ENCODE results near the gene AIFM3. TPM values are rescaled to one million over a fixed set of nuclear protein-coding genes. Genes with fewer than 3 reads are reported as not detected.

AIFM3 gene
- total and polyA plus RNA-seq, 2 donors (not counting 3 experiments of a cell fraction or from before 2014, with no cell fraction given): 0.15 TPM; not detected in 1

GRCh38 chr22:20952544-20953341 lies 14.3 kb upstream of the AIFM3 start:
- Histone ChIP-seq H3K9me1 (replicated peaks; ENCODE audit: control insufficient read depth, extremely low read depth, insufficient read depth, low read length) (no peaks in the 10 kb centered on the region), H3K4me3 (replicated peaks in 1 of 3; ENCODE audit: insufficient read depth in 1 of 3, low read depth in 1 of 3, low read length in 3 of 3) (no peak overlapping the region), H3K36me3 (ENCODE audit: control insufficient read depth in 2 of 2, extremely low read depth in 1 of 2, insufficient read depth in 2 of 2, low read length in 2 of 2) (peaks cover 18 to 26% of the 10 kb centered on the region in 2 experiments), H3K4me2 (ENCODE audit: insufficient read depth, low read length) (no peak overlapping the region), H3K9me3 (replicated peaks; ENCODE audit: control insufficient read depth, insufficient read depth, low read length) (no peaks in the 10 kb centered on the region), H2AFZ (ENCODE audit: low read depth, low read length) (no peak overlapping the region), H3K27me3 (ENCODE audit: control insufficient read depth in 2 of 2, insufficient read depth in 2 of 2, low read length in 2 of 2) (no peaks in the 10 kb centered on the region), H3K4me1 (ENCODE audit: control insufficient read depth, extremely low read depth, insufficient read depth, low read length) (peaks cover 6% of the 10 kb centered on the region), H4K20me1 (replicated peaks; ENCODE audit: control insufficient read depth, extremely low read depth, insufficient read depth, low read length) (peaks cover 3% of the 10 kb centered on the region), H3K9ac (replicated peaks; ENCODE audit: extremely low read depth, insufficient read depth, low read length) (no peak overlapping the region), H3K79me2 (ENCODE audit: control insufficient read depth, insufficient read depth, low read length) (peaks cover 40% of the 10 kb centered on the region), H3K27ac (ENCODE audit: insufficient read depth, low read depth, low read length) (no peak overlapping the region)
- ChIA-PET POLR2A (no interaction called here), CTCF (interaction anchor here (1.0 to 1.3 kb wide), 2 partner anchors 9 to 31 kb away, joined by 3 read pairs; no protein-coding TSS in a partner anchor)
- TF ChIP-seq MYC (IDR thresholded peaks at IDR 0.05; ENCODE audit: low read depth, low read length) (no peak), FOS (IDR thresholded peaks at IDR 0.05; ENCODE audit: borderline replicate concordance, insufficient read depth, low read length) (no peak), JUN (IDR thresholded peaks at IDR 0.05; ENCODE audit: borderline replicate concordance, insufficient read depth, insufficient read length, low read depth) (no peak), CTCF (IDR thresholded peaks at IDR 0.05; ENCODE audit: extremely low read depth in 1 of 2, insufficient read depth in 1 of 2, low read depth in 1 of 2, low read length in 2 of 2) (no peak), MAX (IDR thresholded peaks at IDR 0.05; ENCODE audit: insufficient read depth, insufficient read length) (no peak), EZH2 (IDR thresholded peaks at IDR 0.05; ENCODE audit: borderline replicate concordance, low read depth, low read length, severe bottlenecking) (no peak), POLR2A (IDR thresholded peaks at IDR 0.05; ENCODE audit: low read depth, low read length) (no peak), GATA2 (IDR thresholded peaks at IDR 0.05; ENCODE audit: insufficient read depth, insufficient read length, low read depth, low read length) (no peak), POLR2AphosphoS5 (IDR thresholded peaks at IDR 0.05; ENCODE audit: insufficient read depth, low read depth, low read length) (no peak)
- dilution Hi-C loops (cut with MboI; ENCODE audit: extremely low pct_ligation_motif_present, low sequenced_read_pairs): no loop called here
- DNase-seq (ENCODE audit: low read depth, low spot score) (no peak), FAIRE-seq (no peak)
- intact Hi-C loops (cut with micrococcal nuclease): no loop called here
- no TSS peak for BruUV-seq (replicated peaks)

All from endothelial cell of umbilical vein (primary cell).